GM04504 (cell line): Measurements from ENCODE around the gene ILF3.

Source experiments
- DNase-seq: peaks from one replicate; pipeline ENCODE4 v3.0.0-alpha.2; 2012; ENCODE audit warnings: low read depth

The ILF3 gene

DNA sequence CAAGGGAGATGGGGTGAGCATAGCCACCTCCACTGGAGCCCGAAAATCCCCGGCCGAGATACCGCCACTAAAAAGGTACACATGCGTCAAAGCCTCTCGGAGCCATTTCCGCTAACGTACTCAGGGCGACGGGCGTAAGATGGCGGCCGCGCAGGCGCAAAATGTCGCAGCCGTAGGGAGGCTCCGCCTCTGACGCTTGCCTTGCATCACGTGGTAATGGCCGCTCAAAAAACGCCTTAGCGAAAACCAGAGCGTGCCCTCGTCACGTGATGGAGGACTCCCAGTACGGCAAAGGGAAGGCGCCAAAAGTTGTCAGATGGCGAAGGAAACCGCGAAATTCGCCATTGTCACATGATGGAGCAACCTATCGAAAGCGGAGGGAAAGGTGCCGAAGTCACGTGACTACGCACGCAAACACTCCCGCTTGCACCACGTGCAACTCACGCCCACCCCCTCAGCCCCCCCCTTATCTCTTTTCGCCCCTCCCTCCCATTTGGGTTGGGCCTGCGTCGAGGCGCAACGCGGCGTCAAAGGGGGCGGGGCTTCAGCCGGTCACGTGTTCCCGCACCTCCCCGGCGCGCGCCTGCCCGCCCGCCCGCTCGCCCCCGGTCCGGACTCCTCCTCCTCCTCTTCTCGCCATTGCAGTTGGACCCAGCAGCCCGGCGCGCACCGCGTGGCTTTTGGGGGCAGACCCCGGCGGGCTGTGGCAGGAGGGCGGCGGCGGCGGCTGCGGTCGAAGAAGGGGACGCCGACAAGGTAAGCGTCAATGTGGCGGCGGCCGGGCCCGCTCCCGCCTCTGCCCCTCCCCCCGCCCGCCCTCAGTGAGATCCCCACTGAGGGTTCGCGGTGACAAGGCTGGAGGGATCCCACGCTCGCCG, at the start of gene ILF3:
Gene ILF3, plus strand, starts transcription at position 615 of the 878 bp plus-strand sequence. CDS start 16,260 bp downstream, outside the sequence.
- DNase-seq: peak; percentile 100

DNA sequence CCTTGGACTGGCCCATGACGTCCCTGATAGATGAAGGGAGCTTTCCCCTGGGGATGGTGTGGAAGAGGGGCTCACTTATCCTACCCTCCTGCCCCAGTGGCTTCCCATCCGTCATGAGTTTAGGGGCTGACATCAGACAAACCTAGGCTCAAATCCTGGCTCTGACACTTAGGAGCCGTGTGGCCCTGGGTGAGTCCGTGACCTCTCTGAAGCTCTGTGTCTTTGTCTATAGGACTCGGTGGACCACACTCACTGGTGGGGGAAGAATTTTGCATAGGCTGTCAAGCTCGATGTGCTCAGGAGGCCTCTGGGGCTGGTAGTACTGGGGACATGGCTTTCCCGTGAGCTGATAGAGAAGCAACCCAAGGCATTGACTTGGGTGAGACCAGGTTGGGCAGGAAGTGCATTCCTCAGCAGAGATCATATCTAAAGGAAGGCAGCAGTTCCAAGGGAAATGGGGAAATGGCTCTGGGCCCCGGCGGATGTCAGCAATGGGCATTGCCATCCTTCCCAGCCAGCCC, 49.6 kb upstream of the ILF3 start:
- DNase-seq: no peak

GRCh38 chr19:10611907-10612306, 42.2 kb upstream of the ILF3 start:
- DNase-seq: no peak

- DNase-seq: no peak
These were observed 41.5 kb upstream of the ILF3 start for GRCh38 chr19:10612499-10613119.

- DNase-seq: no peak
These were observed 38.6 kb upstream of the ILF3 start for GRCh38 chr19:10615429-10616023.

DNA sequence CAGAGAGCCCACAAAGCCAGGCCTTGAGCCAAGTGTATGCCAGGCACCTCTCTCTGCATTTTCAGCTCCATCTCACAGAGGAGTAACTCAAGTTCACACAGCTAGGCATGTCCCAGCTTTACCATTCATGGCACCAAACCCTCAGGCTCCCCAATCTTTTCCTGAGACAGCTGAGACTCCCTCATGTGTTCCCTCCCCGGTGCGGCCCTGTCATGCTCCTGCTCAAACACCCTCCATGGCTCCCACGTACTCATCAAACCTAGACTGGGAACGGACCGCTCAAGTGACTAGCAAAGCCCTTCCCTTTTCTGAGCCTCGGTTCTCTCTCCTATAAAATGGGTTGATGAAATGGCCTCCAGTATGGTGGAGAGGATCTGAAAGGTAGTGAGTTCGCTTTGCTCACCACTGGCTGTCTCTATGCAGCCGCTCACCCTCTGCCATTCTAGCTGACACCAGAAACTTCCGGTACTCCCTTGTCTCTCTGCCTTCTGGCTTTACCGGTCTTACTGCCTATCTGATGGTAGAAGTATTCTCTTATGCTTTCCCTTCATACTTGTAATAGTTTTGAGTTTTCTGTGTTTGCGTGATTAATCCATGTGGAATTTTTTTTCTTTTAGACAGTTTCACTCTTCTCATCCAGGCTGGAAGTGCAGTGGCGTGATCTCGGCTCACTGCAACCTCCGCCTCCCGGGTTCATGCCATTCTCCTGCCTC, 36.6 kb upstream of the ILF3 start:
- peak; percentile 66 for DNase-seq

DNA sequence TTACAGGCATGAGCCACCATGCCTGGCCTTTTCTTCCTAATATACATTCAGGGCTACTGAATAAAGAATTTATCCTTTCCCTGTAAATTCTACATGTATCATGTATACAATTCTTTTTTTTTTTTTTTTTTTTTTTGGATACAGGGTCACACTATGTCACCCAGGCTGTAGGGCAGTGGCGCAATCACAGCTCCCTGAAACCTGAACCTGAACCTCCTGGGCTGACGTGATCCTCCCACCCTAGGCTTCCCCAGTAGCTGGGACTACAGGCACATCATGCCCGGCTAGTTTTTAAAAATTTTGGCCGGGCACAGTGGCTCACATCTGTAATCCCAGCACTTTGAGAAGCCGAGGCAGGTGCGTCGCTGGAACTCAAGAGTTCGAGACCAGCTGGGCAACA, 35.3 kb upstream of the ILF3 start:
- DNase-seq: no peak

- DNase-seq: no peak
These were observed 33.4 kb upstream of the ILF3 start for GRCh38 chr19:10620786-10621185.

DNA sequence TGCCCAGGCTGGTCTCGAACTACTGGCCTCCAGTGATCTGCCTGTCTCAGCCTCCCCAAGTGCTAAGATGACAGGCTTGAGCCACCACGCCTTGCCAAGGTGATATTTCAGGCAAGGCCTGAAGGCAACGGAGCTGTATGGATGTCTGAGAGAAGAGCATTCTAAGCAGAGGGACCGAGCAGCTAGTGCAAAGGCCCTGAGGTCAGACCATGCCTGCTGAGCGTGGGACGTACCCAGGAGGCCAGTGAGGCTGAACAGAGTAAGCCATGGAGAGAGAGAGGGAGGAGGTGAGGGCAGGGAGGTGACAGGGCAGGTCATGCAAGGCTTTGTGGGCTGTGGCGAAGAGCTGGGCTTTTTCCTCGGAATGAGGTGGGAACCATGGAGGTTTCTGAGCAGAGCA, 32.2 kb upstream of the ILF3 start:
- DNase-seq: no peak

- no peak for DNase-seq
These were observed 29.6 kb upstream of the ILF3 start for GRCh38 chr19:10624585-10624984.

DNA sequence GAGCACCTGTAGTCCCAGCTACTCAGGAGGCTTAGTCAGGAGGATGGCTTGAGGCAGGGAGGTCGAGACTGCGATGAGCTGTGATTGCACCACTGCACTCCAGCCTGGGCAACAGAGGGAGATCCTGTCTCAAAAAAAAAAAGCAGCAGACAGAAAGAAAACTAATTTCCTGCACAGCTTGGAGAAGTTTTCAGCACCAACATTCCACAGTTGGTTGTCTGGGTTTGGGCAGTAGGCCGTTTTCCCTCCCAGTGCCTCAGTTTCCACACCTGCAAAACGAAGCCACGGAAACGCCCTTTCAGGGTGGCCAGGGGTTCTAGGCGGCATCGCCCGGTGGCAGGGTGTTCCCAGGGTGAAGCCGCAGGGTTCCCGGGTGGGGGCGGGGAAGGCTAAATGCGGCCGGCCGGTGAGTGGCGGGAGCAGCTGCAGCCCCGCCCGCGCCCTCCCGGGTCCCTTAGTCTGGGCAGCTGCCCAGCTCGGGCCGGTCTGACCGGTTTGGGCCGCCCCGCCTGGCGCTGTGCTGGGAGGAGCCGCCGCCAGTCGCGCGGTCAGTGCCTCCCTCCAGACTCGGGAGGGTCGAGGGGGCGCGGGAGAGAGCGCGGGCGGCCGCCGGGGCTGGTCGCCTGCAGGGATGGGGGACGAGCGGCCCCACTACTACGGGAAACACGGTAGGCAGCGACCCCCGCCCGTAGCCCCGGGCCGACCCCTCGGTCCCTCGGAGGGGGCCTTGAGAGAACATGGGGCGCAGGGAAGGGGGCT, 29.0 kb upstream of the ILF3 start, which contains the start of gene SLC44A2:
Gene SLC44A2, plus strand, starts transcription at position 551 of the 759 bp plus-strand sequence. Its CDS starts 81 bp downstream, at position 632.
- DNase-seq: peak; percentile 35

- no peak for DNase-seq
These were observed 28.4 kb upstream of the ILF3 start for GRCh38 chr19:10625762-10626138.

DNA sequence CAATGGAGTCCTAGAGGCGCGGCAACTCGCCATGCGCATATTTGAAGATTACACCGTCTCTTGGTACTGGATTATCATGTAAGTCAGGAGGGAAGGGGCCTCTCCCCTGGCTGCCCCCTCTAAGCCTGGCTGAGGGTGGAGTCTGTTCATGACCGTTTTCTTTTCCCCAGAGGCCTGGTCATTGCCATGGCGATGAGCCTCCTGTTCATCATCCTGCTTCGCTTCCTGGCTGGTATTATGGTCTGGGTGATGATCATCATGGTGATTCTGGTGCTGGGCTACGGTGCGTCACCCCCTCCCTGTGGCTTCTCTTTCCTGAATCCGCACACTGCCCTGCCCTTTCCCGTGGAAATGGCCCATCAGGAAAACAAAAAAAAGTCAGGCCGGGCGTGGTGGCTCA, 22.3 kb upstream of the ILF3 start:
- DNase-seq: no peak

- no peak for DNase-seq
These were observed 19.7 kb upstream of the ILF3 start for GRCh38 chr19:10634430-10634829.

- no peak for DNase-seq
These were observed 19.2 kb upstream of the ILF3 start for GRCh38 chr19:10634963-10635362.

GRCh38 chr19:10636304-10636972, 17.7 kb upstream of the ILF3 start:
- DNase-seq: no peak

DNA sequence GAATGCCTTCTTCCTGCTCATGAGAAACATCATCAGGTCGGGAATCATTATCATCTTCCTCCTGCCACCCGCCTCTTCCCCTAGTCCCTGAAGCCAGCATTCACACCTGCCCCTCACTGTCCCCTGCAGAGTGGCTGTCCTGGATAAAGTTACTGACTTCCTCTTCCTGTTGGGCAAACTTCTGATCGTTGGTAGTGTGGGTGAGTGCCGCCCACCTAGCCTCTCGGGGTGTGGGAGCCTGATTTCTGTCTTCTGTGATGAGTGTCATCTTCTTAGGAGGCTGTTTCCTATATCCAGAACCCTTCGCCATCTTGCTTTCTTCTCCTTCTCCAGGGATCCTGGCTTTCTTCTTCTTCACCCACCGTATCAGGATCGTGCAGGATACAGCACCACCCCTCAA, 16.3 kb upstream of the ILF3 start:
- DNase-seq: no peak

DNA sequence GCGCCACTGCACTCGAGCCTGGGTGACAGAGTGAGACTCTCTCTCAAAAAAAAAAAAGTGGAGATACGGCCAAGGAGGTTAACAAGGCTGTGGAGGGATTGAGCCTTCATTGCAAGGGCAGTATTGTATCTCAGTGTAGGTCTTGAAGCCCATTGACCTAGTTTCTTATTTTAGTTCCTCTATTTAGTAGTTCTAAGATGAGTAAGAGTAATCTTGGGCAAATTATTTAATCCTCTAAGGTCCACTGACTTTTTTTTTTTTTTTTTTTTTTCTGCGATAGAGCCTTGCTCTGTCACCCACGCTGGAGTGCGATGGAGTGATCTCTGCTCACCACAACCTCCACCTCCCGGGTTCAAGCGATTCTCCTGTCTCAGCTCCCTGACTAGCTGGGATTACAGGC, 14.3 kb upstream of the ILF3 start:
- no peak for DNase-seq

DNA sequence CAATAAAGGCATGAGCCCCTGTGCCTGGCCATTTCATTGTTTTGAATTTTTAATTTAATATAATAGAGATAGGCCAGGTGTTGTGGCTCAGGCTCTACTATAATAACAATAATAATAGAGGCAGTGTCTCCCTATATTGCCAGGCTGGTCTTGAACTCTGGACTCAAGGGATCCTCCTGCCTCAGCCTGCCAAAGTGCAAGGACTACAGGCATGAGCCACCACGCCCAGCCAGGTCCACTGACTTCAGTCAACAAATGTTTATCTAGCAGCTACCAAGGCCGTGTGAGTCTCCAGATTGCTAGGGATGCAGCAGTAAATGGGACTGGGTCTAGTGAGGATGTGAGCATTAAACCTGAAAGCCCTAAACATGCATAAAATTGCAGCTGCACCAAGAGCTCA, 13.8 kb upstream of the ILF3 start:
- DNase-seq: no peak

- DNase-seq: no peak
These were observed 12.9 kb upstream of the ILF3 start for GRCh38 chr19:10641248-10641647.
